Measurements from ENCODE around the gene COL9A1. TPM values are rescaled to one million over a fixed set of nuclear protein-coding genes. Genes with fewer than 3 reads are reported as not detected.
"Not testable (repeated sequence)": the region's sequence is repeated elsewhere in the genome, so short reads cannot be mapped to it uniquely, and the experiment has no call there.

Gene COL9A1
- total RNA-seq, 1 donor from 2014 or later: 7.8 TPM

GRCh38 chr6:70317799-70318198 lies 14.9 kb upstream of the COL9A1 start:
- not testable (repeated sequence) for H3K27ac ChIP-seq (ENCODE audit: low read depth, low read length); H3K27me3 ChIP-seq (ENCODE audit: control insufficient read depth in 3 of 3, insufficient read depth in 3 of 3, low read length in 3 of 3); H3K4me1 ChIP-seq (ENCODE audit: control insufficient read depth in 3 of 3, insufficient read depth in 3 of 3, low read length in 3 of 3); H3K9me3 ChIP-seq (ENCODE audit: control insufficient read depth in 3 of 3, low read length in 3 of 3); H3K9ac ChIP-seq (ENCODE audit: low read depth in 1 of 3, low read length in 3 of 3); H3K4me3 ChIP-seq (ENCODE audit: low read length in 3 of 3); H3K36me3 ChIP-seq (ENCODE audit: control insufficient read depth in 3 of 3, insufficient read depth in 3 of 3, low read length in 3 of 3)

GRCh38 chr6:70315079-70315751 lies 12.3 kb upstream of the COL9A1 start:
- Histone ChIP-seq H3K4me1 (ENCODE audit: control insufficient read depth in 3 of 3, insufficient read depth in 3 of 3, low read length in 3 of 3) (no peaks in the 10 kb centered on the region), H3K9me3 (ENCODE audit: control insufficient read depth in 3 of 3, low read length in 3 of 3) (no peaks in the 10 kb centered on the region), H3K4me3 (ENCODE audit: low read length in 3 of 3) (no peak overlapping the region), H3K36me3 (ENCODE audit: control insufficient read depth in 3 of 3, insufficient read depth in 3 of 3, low read length in 3 of 3) (no peaks in the 10 kb centered on the region), H3K9ac (ENCODE audit: low read depth in 1 of 3, low read length in 3 of 3) (no peak overlapping the region), H3K27ac (ENCODE audit: low read depth, low read length) (no peak overlapping the region), H3K27me3 (ENCODE audit: control insufficient read depth in 3 of 3, insufficient read depth in 3 of 3, low read length in 3 of 3) (peaks cover 0 to 3% (median 2%) of the 10 kb centered on the region in 3 donors)

- Histone ChIP-seq H3K27me3 (ENCODE audit: control insufficient read depth in 3 of 3, insufficient read depth in 3 of 3, low read length in 3 of 3) (peaks cover 0 to 3% (median 2%) of the 10 kb centered on the region in 3 donors), H3K9me3 (ENCODE audit: control insufficient read depth in 3 of 3, low read length in 3 of 3) (no peaks in the 10 kb centered on the region)
These were observed 11.4 kb upstream of the COL9A1 start for GRCh38 chr6:70314296-70314695.

GRCh38 chr6:70312165-70312745 lies 9.4 kb upstream of the COL9A1 start:
- H3K9ac ChIP-seq (ENCODE audit: low read depth in 1 of 3, low read length in 3 of 3): no peak overlapping the region
- H3K4me1 ChIP-seq (ENCODE audit: control insufficient read depth in 3 of 3, insufficient read depth in 3 of 3, low read length in 3 of 3): no peaks in the 10 kb centered on the region
- no peaks in the 10 kb centered on the region for H3K9me3 ChIP-seq (ENCODE audit: control insufficient read depth in 3 of 3, low read length in 3 of 3)
- H3K4me3 ChIP-seq (ENCODE audit: low read length in 3 of 3): no peak overlapping the region
- H3K36me3 ChIP-seq (ENCODE audit: control insufficient read depth in 3 of 3, insufficient read depth in 3 of 3, low read length in 3 of 3): no peaks in the 10 kb centered on the region
- peaks cover 0 to 3% (median 2%) of the 10 kb centered on the region in 3 donors for H3K27me3 ChIP-seq (ENCODE audit: control insufficient read depth in 3 of 3, insufficient read depth in 3 of 3, low read length in 3 of 3)
- no peak overlapping the region for H3K27ac ChIP-seq (ENCODE audit: low read depth, low read length)

More at GRCh38 chr6:70314296-70314695, 11.4 kb upstream of the COL9A1 start:
- no peak overlapping the region for H3K27ac ChIP-seq (ENCODE audit: low read depth, low read length)
- H3K4me3 ChIP-seq (ENCODE audit: low read length in 3 of 3): no peak overlapping the region
- H3K9ac ChIP-seq (ENCODE audit: low read depth in 1 of 3, low read length in 3 of 3): no peak overlapping the region
- no peaks in the 10 kb centered on the region for H3K36me3 ChIP-seq (ENCODE audit: control insufficient read depth in 3 of 3, insufficient read depth in 3 of 3, low read length in 3 of 3)
- H3K4me1 ChIP-seq (ENCODE audit: control insufficient read depth in 3 of 3, insufficient read depth in 3 of 3, low read length in 3 of 3): no peaks in the 10 kb centered on the region

GRCh38 chr6:70310063-70310694 lies 7.3 kb upstream of the COL9A1 start:
- Histone ChIP-seq H3K4me3 (ENCODE audit: low read length in 3 of 3) (no peak overlapping the region), H3K27ac (ENCODE audit: low read depth, low read length) (no peak overlapping the region), H3K4me1 (ENCODE audit: control insufficient read depth in 3 of 3, insufficient read depth in 3 of 3, low read length in 3 of 3) (no peaks in the 10 kb centered on the region), H3K27me3 (ENCODE audit: control insufficient read depth in 3 of 3, insufficient read depth in 3 of 3, low read length in 3 of 3) (peaks cover 0 to 3% (median 2%) of the 10 kb centered on the region in 3 donors), H3K36me3 (ENCODE audit: control insufficient read depth in 3 of 3, insufficient read depth in 3 of 3, low read length in 3 of 3) (no peaks in the 10 kb centered on the region), H3K9me3 (ENCODE audit: control insufficient read depth in 3 of 3, low read length in 3 of 3) (no peaks in the 10 kb centered on the region), H3K9ac (ENCODE audit: low read depth in 1 of 3, low read length in 3 of 3) (no peak overlapping the region)

- Histone ChIP-seq H3K27ac (ENCODE audit: low read depth, low read length) (no peak overlapping the region), H3K4me1 (ENCODE audit: control insufficient read depth in 3 of 3, insufficient read depth in 3 of 3, low read length in 3 of 3) (no peaks in the 10 kb centered on the region), H3K27me3 (ENCODE audit: control insufficient read depth in 3 of 3, insufficient read depth in 3 of 3, low read length in 3 of 3) (peaks cover 0 to 3% (median 3%) of the 10 kb centered on the region in 3 donors), H3K4me3 (ENCODE audit: low read length in 3 of 3) (no peak overlapping the region), H3K9ac (ENCODE audit: low read depth in 1 of 3, low read length in 3 of 3) (no peak overlapping the region), H3K36me3 (ENCODE audit: control insufficient read depth in 3 of 3, insufficient read depth in 3 of 3, low read length in 3 of 3) (no peaks in the 10 kb centered on the region), H3K9me3 (ENCODE audit: control insufficient read depth in 3 of 3, low read length in 3 of 3) (no peaks in the 10 kb centered on the region)
These were observed 6.4 kb upstream of the COL9A1 start for GRCh38 chr6:70309243-70309642.

- not testable (repeated sequence) for H3K36me3 ChIP-seq (ENCODE audit: control insufficient read depth in 3 of 3, insufficient read depth in 3 of 3, low read length in 3 of 3); H3K9ac ChIP-seq (ENCODE audit: low read depth in 1 of 3, low read length in 3 of 3); H3K27me3 ChIP-seq (ENCODE audit: control insufficient read depth in 3 of 3, insufficient read depth in 3 of 3, low read length in 3 of 3); H3K4me1 ChIP-seq (ENCODE audit: control insufficient read depth in 3 of 3, insufficient read depth in 3 of 3, low read length in 3 of 3); H3K27ac ChIP-seq (ENCODE audit: low read depth, low read length); H3K4me3 ChIP-seq (ENCODE audit: low read length in 3 of 3); H3K9me3 ChIP-seq (ENCODE audit: control insufficient read depth in 3 of 3, low read length in 3 of 3)
These were observed 5.3 kb upstream of the COL9A1 start for GRCh38 chr6:70308142-70308541.

GRCh38 chr6:70307008-70307407 lies 4.1 kb upstream of the COL9A1 start:
- no peak overlapping the region for H3K4me3 ChIP-seq (ENCODE audit: low read length in 3 of 3)
- H3K9ac ChIP-seq (ENCODE audit: low read depth in 1 of 3, low read length in 3 of 3): no peak overlapping the region
- peaks cover 0 to 7% (median 7%) of the 10 kb centered on the region in 3 donors for H3K27me3 ChIP-seq (ENCODE audit: control insufficient read depth in 3 of 3, insufficient read depth in 3 of 3, low read length in 3 of 3)
- H3K4me1 ChIP-seq (ENCODE audit: control insufficient read depth in 3 of 3, insufficient read depth in 3 of 3, low read length in 3 of 3): no peaks in the 10 kb centered on the region
- no peak overlapping the region for H3K27ac ChIP-seq (ENCODE audit: low read depth, low read length)
- no peaks in the 10 kb centered on the region for H3K36me3 ChIP-seq (ENCODE audit: control insufficient read depth in 3 of 3, insufficient read depth in 3 of 3, low read length in 3 of 3)
- no peaks in the 10 kb centered on the region for H3K9me3 ChIP-seq (ENCODE audit: control insufficient read depth in 3 of 3, low read length in 3 of 3)

- no peak overlapping the region for H3K4me3 ChIP-seq (ENCODE audit: low read length in 3 of 3)
- H3K27me3 ChIP-seq (ENCODE audit: control insufficient read depth in 3 of 3, insufficient read depth in 3 of 3, low read length in 3 of 3): peaks cover 0 to 7% (median 4%) of the 10 kb centered on the region in 3 donors
- H3K9ac ChIP-seq (ENCODE audit: low read depth in 1 of 3, low read length in 3 of 3): no peak overlapping the region
- no peaks in the 10 kb centered on the region for H3K36me3 ChIP-seq (ENCODE audit: control insufficient read depth in 3 of 3, insufficient read depth in 3 of 3, low read length in 3 of 3)
- no peaks in the 10 kb centered on the region for H3K4me1 ChIP-seq (ENCODE audit: control insufficient read depth in 3 of 3, insufficient read depth in 3 of 3, low read length in 3 of 3)
- H3K9me3 ChIP-seq (ENCODE audit: control insufficient read depth in 3 of 3, low read length in 3 of 3): no peaks in the 10 kb centered on the region
- no peak overlapping the region for H3K27ac ChIP-seq (ENCODE audit: low read depth, low read length)
These were observed 1.7 kb upstream of the COL9A1 start for GRCh38 chr6:70304616-70305015.

- H3K9ac ChIP-seq (ENCODE audit: low read depth in 1 of 3, low read length in 3 of 3): no peak overlapping the region
- no peaks in the 10 kb centered on the region for H3K4me1 ChIP-seq (ENCODE audit: control insufficient read depth in 3 of 3, insufficient read depth in 3 of 3, low read length in 3 of 3)
- no peak overlapping the region for H3K27ac ChIP-seq (ENCODE audit: low read depth, low read length)
- H3K9me3 ChIP-seq (ENCODE audit: control insufficient read depth in 3 of 3, low read length in 3 of 3): no peaks in the 10 kb centered on the region
- no peaks in the 10 kb centered on the region for H3K36me3 ChIP-seq (ENCODE audit: control insufficient read depth in 3 of 3, insufficient read depth in 3 of 3, low read length in 3 of 3)
- no peak overlapping the region for H3K4me3 ChIP-seq (ENCODE audit: low read length in 3 of 3)
- peaks cover 0 to 7% (median 4%) of the 10 kb centered on the region in 3 donors for H3K27me3 ChIP-seq (ENCODE audit: control insufficient read depth in 3 of 3, insufficient read depth in 3 of 3, low read length in 3 of 3)
These were observed 3.4 kb downstream of the COL9A1 start for GRCh38 chr6:70299456-70299855.

Data from skeletal muscle tissue (tissue), 4 donors.